ENCODE data around the gene CRACR2A.

The CRACR2A gene

GRCh38 chr12:3705354-3705675 lies 47.6 kb downstream of the CRACR2A start:
- no peak for DNase-seq (ENCODE audit: low read depth)
- no peak overlapping the region for H3K4me3 ChIP-seq (ENCODE audit: control insufficient read depth, low read depth, low read length)

DNA sequence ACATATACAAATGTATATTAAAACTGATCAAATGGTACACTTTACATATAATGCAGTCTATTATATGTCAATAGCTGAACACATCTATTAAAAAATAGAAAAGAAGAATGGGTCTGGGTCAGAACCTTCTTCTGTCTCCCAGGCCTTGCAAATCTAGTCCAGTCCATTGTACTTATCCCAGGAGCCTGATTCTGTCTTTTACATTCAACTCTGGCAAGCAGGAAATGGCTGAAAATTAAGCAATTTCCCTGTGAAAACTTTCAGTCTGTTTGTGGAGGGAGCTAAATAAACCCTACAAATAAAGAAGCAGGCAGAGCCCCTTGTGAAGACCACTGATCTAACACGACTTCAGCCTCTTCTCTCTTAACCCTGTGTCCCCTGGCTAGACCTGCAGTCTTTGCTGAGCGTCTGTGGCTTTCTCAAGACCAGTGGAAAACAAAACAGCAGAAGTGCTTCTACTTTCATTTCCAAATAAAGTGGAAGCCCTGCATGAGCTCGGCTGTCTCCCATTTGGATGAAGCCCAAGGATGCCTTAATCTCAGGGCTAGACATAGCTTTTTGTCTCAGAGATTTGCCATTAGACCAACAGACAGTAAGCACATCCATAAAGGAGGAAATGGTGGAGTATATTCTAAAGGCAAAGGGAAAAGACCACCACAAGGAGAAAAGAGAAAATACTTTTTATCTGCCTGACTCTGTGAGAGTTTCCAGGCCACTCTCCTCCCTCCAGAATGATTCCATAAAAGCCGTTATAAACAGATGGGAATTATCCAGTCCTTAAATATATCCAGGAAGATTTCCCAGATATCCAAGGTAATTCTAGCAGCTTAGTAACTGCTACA lies 48.2 kb downstream of the CRACR2A start:
- H3K4me3 ChIP-seq (ENCODE audit: control insufficient read depth, low read depth, low read length), result no peak overlapping the region
- DNase-seq (ENCODE audit: low read depth), result peak; percentile 53
- TF ChIP-seq CTCF (conservative IDR thresholded peaks at IDR 0.05; ENCODE audit: control insufficient read depth, insufficient read depth, low read depth, low read length), result no peak

More at GRCh38 chr12:3705354-3705675, 47.6 kb downstream of the CRACR2A start:
- TF ChIP-seq CTCF (conservative IDR thresholded peaks at IDR 0.05; ENCODE audit: control insufficient read depth, insufficient read depth, low read depth, low read length), result no peak

DNA sequence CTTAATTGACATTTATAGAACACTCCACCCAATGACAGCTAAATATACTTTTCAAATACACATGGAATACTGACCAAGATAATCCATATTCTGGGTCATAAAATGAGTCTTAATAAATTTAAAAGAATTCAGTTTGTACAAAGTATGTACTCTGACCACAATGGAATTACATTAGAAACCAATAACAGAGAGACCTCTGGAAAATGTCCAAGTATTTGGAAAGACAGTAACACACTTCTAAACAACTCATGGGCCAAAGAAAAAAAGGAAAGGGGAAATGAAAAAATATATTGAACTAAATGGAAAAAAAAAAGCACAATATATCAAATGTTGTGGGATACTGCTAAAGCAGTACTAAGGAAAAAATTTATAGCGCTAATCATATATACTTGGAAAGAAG lies 52.0 kb downstream of the CRACR2A start:
- peak; percentile 76 for DNase-seq (ENCODE audit: low read depth)
- no peak overlapping the region for H3K4me3 ChIP-seq (ENCODE audit: control insufficient read depth, low read depth, low read length)
- TF ChIP-seq CTCF (conservative IDR thresholded peaks at IDR 0.05; ENCODE audit: control insufficient read depth, insufficient read depth, low read depth, low read length), result no peak

- TF ChIP-seq CTCF (conservative IDR thresholded peaks at IDR 0.05; ENCODE audit: control insufficient read depth, insufficient read depth, low read depth, low read length), result no peak
- no peak overlapping the region for H3K4me3 ChIP-seq (ENCODE audit: control insufficient read depth, low read depth, low read length)
- peak; percentile 97 for DNase-seq (ENCODE audit: low read depth)
Measured at GRCh38 chr12:3698218-3698974, 54.5 kb downstream of the CRACR2A start.

DNA sequence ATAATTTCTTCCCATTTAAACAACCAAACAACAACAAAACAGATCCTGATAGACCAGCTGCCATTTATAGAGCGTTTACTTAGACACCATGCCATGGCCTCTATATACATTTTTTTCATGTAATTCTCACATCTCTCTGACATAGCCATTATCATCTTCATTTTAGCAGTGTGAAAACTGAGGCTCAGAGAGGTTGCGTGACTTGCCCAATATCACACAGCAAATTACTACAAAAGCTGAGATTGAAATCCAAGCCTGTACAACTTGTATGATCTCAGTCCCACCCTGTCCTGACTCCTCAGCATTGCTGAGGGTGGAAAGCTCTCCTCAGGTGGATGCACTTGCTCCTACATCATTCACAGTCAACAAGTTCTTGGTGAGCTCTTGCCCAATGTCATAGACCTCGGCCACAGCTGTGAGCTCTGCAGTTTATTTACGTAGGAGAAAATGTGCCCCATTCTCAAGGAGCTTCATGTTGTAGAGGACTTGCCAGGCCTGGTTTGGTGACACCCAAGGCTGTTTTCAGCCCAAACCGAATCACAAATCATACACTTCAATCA lies 55.5 kb downstream of the CRACR2A start:
- DNase-seq (ENCODE audit: low read depth), result peak; percentile 35
- TF ChIP-seq CTCF (conservative IDR thresholded peaks at IDR 0.05; ENCODE audit: control insufficient read depth, insufficient read depth, low read depth, low read length), result no peak
- H3K4me3 ChIP-seq (ENCODE audit: control insufficient read depth, low read depth, low read length), result no peak overlapping the region

- no peak for DNase-seq (ENCODE audit: low read depth)
- no peak for TF ChIP-seq CTCF (conservative IDR thresholded peaks at IDR 0.05; ENCODE audit: control insufficient read depth, insufficient read depth, low read depth, low read length)
- H3K4me3 ChIP-seq (ENCODE audit: control insufficient read depth, low read depth, low read length), result no peak overlapping the region
Measured at GRCh38 chr12:3694673-3695072, 58.2 kb downstream of the CRACR2A start.

All from fibroblast of mammary gland (primary cell).